ENCODE results near the gene HESX1. TPM values are rescaled to one million over a fixed set of nuclear protein-coding genes. Genes with fewer than 3 reads are reported as not detected.
A peak's percentile ranks its signal among the peaks of the same experiment; 100 is the strongest.

The HESX1 gene
- polyA plus RNA-seq (2013, experiment 1 of 2; ENCODE audit: insufficient read length): 0.67 TPM
- polyA plus RNA-seq (2013, experiment 2 of 2; ENCODE audit: insufficient read length): 0.95 TPM

- DNase-seq: no peak
These were observed at the start of gene HESX1 for GRCh38 chr3:57199895-57200297. Gene HESX1 (minus strand): TSS chr3:57199978. CDS start chr3:57199918, 60 bp downstream.

GRCh38 chr3:57244946-57245345 is 45.2 kb upstream of the HESX1 start:
- DNase-seq: no peak

DNA sequence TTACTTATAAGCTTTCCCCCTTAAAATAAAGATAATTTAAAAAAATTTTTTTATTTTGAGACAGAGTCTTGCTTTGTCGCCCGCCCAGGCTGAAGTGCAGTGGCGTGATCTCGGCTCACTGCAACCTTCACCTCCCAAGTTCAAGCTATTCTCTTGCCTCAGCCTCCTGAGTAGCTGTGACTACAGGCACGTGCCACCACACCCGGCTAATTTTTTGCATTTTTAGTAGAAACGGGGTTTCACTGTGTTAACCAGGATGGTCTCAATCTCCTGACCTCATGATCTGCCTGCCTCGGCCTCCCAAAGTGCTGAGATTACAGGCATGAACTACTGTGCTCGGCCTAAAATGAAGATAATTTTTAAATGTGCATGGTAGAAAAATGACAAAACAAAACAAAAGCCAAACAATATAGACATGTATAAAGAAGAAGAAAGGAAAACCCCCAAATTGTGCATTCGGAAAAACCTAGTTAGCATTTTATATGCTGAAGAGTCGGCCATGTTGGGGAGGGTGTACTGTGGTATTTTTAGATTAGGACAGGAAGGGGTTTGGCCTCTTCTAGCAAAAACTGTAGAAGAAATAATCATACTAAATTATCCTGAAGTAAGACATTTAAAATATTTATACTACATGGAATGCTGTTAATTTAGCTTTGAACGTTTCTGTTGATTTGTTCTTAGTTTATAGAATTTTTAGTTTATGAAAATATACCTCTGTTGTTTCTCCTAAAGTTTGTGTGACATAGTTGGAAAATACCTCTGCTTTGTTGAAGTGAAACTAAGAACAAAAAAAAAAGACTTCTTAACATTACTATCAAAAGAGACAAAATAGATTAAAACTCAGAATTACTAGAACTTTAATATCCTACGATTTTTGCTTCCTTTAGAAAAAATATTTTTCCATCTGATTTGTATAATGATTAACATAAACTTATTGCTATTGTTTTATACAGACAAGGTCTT is 35.1 kb upstream of the HESX1 start:
- no peak for DNase-seq

GRCh38 chr3:57233799-57234198 is 34.0 kb upstream of the HESX1 start:
- DNase-seq: no peak

DNA sequence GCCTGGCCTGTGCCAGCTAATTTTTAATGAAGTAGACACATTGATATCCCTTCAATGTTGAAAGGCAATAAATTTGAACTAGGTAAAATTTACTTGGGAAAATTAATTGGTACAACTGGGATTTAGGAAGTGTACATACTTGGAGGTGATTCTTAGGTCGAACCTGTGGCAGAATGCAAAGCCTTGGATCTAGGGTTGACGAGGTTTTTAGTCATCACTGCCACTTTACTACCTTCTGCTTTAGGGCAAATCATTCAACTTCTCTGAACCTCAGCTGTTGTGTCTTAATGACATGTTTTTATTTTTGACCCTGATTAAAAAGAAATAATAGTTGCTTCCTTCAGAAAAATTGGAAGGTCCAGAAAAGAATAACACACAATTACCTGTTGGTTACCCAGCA is 30.2 kb upstream of the HESX1 start:
- no peak for DNase-seq

DNA sequence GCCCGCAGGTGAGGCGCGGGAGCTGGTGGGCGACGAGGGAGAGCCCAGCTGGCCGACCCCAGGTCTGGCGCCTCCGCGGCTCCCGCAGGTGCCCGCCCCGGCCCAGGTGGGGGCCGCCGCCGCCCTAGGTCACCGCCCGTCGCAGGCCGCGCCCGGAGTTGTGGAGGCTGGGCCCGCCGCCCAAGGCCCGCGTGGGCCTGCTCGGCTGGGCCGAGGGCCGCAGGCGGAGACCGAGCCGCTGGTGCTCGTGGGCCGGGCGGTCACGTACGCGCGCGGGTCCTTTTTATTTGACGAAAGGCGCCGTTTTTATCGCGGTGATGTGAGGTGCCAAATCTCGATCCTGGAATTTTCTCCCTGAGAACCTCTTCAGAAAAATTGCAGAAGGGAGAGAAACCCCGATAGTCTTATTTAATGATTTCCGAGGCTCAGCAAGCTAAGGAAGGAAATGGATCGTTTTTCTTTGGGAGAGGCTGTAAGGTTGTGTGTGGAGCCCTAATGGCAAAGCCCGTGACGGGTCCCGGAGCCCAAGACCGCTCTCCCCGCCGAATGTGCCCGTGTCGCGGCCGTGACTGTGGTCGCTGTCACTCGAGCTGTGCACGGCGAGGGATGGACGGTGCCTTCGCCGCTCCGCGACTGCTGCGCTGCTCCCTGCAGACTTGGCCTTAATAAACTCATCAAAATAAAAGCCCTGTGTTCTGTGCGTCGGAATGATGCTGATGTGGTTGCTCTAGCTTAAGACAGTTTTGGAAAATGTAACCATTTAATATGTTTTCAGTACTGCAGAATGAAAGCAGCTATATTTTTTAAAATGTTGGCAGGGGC is 28.4 kb upstream of the HESX1 start:
- peak; percentile 44 for DNase-seq

GRCh38 chr3:57227204-57227929 is 27.6 kb upstream of the HESX1 start, which contains the start of gene APPL1:
Gene APPL1 (plus strand): TSS chr3:57227729. CDS start chr3:57227884, 155 bp downstream.
- DNase-seq: peak; percentile 92

DNA sequence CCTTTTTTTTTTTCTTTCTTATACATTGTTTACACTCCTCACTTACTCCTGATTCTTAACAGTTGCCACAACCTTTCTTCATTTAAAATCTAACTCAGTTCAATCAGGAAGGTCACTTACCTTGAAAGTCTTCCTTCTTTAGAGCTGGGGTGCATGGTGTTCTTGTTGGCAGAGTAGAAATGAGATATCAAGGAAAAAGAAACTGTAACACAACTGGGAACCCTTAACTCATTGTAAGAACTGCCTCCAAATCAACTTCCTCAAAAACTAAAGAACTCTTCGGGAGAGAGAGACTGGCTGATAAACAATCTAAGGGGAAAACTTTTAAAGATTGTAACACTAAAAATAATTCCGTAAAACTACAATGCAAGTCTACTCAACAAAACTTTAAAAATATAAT is 26.4 kb upstream of the HESX1 start:
- no peak for DNase-seq

DNA sequence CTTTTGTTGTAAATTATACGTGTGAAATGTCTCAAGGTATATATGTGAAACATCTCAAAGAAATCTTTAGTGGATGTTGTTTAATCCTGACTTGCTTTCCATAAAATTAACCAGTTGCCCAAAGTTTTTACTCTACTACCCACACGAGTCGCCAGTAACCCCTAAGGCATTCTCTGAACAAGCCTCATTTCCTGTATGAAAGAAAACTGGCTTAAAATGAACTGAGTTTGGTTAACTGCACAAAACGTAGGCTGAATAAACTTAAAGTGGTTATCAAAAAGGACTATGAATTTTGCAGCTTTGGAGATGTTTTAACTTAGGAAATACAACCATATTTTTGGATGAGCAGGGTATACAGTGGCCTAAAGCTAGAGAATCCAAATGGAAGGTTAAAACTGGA is 25.1 kb upstream of the HESX1 start:
- DNase-seq: no peak

DNA sequence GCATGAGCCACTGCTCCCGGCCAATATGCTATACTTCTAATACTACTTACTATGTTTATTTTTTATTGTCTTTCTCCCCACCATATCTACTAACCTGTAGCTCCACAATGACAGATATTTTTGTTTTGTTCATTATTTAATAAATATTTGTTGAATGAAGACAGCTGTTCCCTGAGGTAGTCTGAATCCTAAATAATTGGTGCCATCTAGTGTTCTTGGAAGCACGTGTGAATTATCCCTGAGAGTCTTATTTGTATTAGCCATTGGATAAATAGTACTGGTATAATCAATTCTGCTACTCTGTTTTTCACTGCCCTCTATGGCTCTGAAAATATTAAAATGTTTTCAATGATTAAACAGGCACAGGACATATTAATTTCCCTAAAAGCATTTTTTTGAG is 22.1 kb upstream of the HESX1 start:
- peak; percentile 31 for DNase-seq

- DNase-seq: no peak
These were observed 6.6 kb upstream of the HESX1 start for GRCh38 chr3:57206423-57206822.

DNA sequence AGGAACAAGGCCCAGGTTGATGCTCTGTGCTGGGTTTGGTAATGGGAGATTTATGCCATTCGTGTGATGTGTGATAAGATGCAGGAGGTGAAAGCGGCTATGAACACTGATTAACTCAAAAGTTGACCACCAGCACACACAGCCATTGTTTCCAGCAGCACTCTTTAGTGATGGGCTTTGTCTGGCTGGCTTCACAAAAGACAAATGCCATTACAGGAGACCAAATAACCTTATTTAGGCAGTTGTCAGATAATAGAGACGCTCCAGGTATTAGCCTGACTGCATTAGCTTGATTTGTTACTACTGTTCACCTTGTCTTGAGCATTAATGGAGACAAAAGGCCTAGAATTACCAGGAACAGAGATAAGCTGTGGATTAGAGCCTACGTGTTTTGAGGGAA is 5.1 kb downstream of the HESX1 start:
- no peak for DNase-seq

- DNase-seq: no peak
These were observed 7.8 kb downstream of the HESX1 start for GRCh38 chr3:57192028-57192427.

DNA sequence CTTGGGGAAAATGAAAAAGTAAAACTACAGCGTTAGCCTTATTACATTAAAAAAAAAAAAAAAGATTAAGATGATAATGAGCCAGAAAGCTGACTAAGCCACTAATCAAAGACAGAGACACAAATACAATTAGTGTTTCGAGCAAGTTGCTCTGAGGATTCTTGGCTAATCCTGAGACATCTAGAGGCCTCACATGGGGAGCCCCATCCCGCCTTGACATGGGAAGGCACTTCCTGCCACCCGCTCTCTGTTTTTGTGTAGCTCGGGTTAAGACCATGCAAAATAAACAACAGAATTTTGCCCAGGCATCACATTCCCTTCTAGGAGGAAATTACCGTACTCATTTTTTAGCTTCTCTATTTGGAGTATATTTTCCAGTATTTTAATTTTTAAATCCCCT is 15.3 kb downstream of the HESX1 start:
- no peak for DNase-seq

DNA sequence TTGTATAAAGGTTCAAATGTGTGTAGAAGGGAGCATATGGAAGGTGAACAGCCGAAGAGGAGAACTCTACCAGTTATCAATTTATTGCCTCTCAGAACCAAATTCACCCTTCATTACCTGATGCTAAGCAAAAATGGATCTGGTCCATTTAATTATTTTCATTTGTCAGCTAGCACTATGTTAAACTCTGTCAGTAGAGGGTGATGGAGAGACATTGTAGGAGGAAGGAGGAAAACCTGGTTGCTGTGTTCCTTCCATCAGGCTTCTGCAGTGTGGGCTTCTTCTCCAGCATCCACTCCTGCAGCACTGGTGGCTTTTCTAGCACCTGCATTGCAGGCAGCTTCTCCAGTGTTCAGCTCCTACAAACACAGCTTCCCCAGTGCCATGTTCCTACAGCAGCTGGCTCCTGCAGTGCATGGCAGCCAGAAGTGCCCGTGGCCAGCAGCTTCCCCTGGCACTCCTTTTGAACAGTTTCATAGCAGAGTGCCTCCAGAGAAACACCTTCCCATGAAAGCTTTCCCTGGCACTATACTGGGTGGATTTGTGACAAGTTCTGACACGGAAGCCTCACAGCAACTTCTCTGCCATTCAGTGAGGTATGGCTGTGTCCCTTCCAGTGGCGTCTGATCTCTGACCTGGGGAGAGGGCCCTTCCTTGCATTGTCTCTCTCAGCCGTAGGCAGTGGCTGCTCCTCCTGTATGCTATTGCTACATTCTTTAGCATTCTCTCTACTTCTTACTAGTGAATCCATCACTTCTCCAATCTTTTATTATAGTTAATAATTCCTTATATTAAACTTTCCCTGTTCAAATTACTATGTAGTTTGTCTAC is 20.0 kb downstream of the HESX1 start:
- DNase-seq: no peak

DNA sequence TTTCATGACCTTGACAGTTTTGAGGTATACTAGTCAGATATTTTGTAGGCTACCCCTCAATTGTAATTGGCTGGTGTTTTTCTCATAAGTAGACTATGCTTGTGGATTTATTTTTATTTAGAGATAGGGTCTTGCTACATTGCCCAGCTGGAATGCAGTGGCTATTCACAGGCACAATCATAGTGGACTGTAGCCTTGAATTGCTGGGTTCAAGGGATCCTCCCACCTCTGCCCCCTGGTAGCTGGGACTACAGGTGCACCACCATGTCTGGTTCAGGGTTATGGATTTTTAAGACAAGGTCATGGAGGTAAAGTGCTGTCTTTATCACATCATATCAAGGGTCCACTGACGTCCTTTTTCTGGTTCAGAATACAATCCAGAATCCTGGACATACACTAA is 23.7 kb downstream of the HESX1 start:
- no peak for DNase-seq

GRCh38 chr3:57173687-57174086 is 26.1 kb downstream of the HESX1 start:
- no peak for DNase-seq

DNA sequence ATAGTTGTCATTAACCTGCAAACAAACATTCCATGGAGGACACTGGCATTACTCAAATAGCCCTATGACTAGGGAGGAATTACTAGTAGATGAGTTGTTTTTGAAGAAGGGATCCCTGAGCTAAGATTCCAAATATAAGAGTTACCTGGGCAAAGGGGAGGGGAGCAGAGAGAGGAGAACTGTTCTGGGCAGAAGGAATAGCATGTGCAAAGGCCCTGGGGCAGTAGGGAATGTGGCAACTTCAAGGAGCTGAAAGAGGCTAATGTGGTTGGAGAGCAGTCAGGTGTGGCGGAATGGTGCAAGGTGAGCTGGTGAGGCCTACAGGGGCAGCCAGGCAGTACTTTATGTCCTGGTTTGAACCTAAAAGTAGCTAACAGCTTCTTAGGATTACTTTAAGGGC is 28.8 kb downstream of the HESX1 start:
- no peak for DNase-seq

GRCh38 chr3:57169872-57170623 is 29.7 kb downstream of the HESX1 start:
- peak; percentile 62 for DNase-seq

DNA sequence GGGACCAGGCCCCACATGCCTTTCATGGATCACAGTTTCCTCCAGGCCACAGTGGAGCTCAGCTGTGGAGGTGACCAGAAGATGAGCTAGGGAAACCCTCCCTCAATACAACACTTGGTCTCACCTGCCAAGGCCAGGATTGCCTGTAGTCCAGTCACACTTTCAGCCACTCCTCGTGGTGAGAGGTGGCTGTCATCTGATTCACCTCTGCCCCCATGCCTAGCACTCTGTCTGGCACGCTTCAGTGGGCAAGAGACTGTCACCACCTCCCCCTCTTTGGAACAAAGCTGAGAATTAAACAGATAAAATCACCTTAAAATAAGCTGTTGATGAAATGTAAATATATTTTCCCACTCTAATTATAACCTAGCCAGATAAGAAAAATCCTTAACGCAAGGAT is 30.7 kb downstream of the HESX1 start:
- DNase-seq: no peak

GRCh38 chr3:57168151-57168550 is 31.6 kb downstream of the HESX1 start:
- DNase-seq: no peak

Measured in fibroblast of skin of scalp (primary cell).